Hematopoietic multipotent progenitor cell treated with erythropoietin and hydrocortisone succinate and interleukin-3 and kit ligand, for 17 days (in vitro differentiated cells): ENCODE measurements around the gene ENTPD6.
"Not testable (repeated sequence)": the region's sequence is repeated elsewhere in the genome, so short reads cannot be mapped to it uniquely, and the experiment has no call there.

Experiments
- DNase-seq: peaks from one replicate; pipeline ENCODE4 v3.0.0-alpha.2; 2015; ENCODE audit warnings: low spot score

Gene ENTPD6

DNA sequence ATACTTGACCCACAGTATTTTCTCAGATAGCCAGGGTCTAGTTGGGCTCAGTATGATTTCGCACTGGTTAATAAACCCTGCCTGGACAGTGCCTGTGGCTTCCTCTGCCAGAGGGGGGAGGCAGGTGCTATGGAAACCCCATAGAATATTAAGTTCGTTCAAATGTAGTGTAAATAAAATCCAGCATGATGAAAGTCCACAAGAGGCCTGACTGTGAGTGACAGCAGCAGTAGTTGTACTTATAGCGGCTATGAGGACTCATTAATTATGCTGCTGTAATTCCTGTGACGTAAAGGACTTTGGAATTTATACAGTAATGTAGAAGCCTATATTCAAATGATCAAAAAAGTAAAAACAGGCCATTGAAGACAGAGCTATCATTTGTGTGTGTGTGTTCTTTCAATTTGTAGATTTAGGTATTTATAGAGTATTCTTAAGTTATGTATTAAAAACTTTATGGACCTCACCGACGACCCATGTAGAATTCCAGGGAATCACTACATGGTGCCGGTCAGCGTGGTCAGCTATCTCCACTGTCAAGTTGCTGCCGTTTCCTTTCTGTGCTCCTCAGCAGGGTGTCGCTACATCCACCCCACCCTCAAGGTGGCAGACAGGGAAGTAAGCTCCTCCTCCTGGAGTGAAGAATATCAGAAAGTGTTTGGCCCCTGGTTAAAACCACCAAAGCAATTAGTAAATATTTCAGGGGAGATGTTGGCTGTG, 62.4 kb downstream of the ENTPD6 start:
- no peak for DNase-seq

GRCh38 chr20:25258476-25258805, 62.9 kb downstream of the ENTPD6 start:
- DNase-seq = no peak

- DNase-seq = no peak
These were observed 63.3 kb downstream of the ENTPD6 start for GRCh38 chr20:25258828-25259227.

GRCh38 chr20:25259358-25259757, 63.8 kb downstream of the ENTPD6 start:
- no peak for DNase-seq

GRCh38 chr20:25259788-25260254, 64.3 kb downstream of the ENTPD6 start:
- DNase-seq = no peak

GRCh38 chr20:25260770-25261437, 65.4 kb downstream of the ENTPD6 start:
- not testable (repeated sequence) for DNase-seq

- no peak for DNase-seq
These were observed 73.7 kb downstream of the ENTPD6 start for GRCh38 chr20:25269057-25269832.

DNA sequence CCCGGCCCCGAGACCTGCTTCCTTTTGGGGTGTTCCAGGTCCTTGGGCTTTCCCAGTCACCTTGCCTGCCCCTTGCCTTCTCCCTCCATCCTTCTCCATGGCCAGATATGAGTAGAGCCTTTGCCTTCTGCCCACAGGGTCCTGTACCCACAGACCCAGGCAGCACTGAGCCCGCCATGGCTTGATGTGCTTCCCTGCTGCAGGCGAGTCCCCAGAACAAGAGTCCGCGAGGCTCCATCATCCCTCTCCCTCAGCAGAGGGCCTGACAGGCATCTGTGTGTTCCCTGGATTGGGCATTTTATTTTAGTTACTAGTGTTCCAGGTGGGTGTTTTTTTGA, 74.3 kb downstream of the ENTPD6 start:
- DNase-seq = no peak

GRCh38 chr20:25270829-25271251, 75.3 kb downstream of the ENTPD6 start:
- no peak for DNase-seq

GRCh38 chr20:25271486-25272222, 76.1 kb downstream of the ENTPD6 start:
- DNase-seq = no peak

- no peak for DNase-seq
These were observed 76.9 kb downstream of the ENTPD6 start for GRCh38 chr20:25272223-25273000.

GRCh38 chr20:25273046-25273445, 77.5 kb downstream of the ENTPD6 start:
- DNase-seq = no peak

- no peak for DNase-seq
These were observed 78.2 kb downstream of the ENTPD6 start for GRCh38 chr20:25273541-25274358.

- DNase-seq = no peak
These were observed 79.0 kb downstream of the ENTPD6 start for GRCh38 chr20:25274481-25274880.

GRCh38 chr20:25274891-25275812, 79.6 kb downstream of the ENTPD6 start:
- no peak for DNase-seq

DNA sequence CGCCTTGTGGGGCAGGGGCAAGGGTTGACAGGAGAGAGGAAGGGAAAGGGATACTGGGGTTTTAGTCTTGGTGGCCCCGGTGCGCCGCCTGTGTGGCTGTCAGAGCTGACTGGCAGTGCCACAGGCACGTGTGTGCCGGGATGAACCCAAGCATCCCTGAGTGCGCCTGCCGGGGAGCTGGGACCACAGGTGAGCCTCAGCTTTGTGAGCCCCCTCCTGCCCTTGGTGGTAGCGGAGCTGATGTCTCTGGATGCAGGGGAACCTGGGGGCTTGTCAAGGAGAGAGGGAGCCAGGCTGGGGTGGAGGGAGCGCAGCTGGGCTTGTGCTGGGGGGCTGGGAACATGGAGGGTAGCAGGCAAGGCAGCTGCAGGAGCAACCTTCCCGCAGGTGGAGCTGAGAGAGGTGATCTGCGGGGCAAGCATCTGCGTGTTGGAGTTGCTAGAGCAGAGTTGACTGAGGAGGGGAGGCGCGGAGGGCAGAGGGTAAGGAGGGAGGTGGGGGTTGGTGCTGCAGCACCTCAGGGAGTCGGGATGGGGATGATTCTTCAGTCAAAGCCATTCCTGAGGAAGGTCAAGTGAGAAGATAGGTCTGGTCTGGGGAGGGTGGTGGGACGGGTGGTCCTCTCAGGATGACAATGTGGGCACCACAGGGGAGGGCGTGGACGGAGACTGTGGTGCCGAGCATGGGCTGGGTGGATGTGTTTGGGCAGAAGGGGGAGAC, 80.5 kb downstream of the ENTPD6 start:
- DNase-seq = no peak
